Kidney epithelial cell (primary cell): ENCODE measurements around the gene CXCL17. TPM values are rescaled to one million over a fixed set of nuclear protein-coding genes. Genes with fewer than 3 reads are reported as not detected.

Source experiments
- DNase-seq: peaks from one replicate; pipeline ENCODE4 v3.0.0-alpha.2; 2010; ENCODE audit warnings: low read depth
- H3K27me3 ChIP-seq: 2 replicates; pipeline ENCODE4 v1.6.0; 2011; ENCODE audit warnings: low read length; ENCODE audit not compliant: control insufficient read depth, insufficient read depth
- H3K36me3 ChIP-seq: 2 replicates; pipeline ENCODE4 v1.5.1; 2011; ENCODE audit warnings: low read length; ENCODE audit not compliant: control insufficient read depth, insufficient read depth
- H3K4me3 ChIP-seq: 2 replicates; pipeline ENCODE4 v1.5.1; 2011; ENCODE audit warnings: low read depth, mild to moderate bottlenecking, control low read depth, low read length
- CTCF ChIP-seq: IDR thresholded peaks from 2 replicates; pipeline ENCODE4 v1.5.1; 2011; ENCODE audit warnings: mild to moderate bottlenecking, moderate library complexity, low read length, control low read depth, inconsistent platforms; ENCODE audit not compliant: insufficient read depth, poor library complexity, severe bottlenecking
- total RNA-seq: library from RNA; depleted of rRNA; stranded (reverse); fragments of >200 nt; gene quantifications from 2 replicates; pipeline ENCODE4 v1.2.3, GENCODE V29; 2015

CXCL17 gene
- total RNA-seq, 1 donor from 2014 or later: not detected

- Histone ChIP-seq H3K36me3 (no peaks in the 10 kb centered on the region), H3K27me3 (no peaks in the 10 kb centered on the region), H3K4me3 (no peak overlapping the region)
- TF ChIP-seq CTCF: no peak
- no peak for DNase-seq
Measured at GRCh38 chr19:42479736-42480135, 37.0 kb upstream of the CXCL17 start.

- no peak for TF ChIP-seq CTCF
- no peaks in the 10 kb centered on the region for H3K27me3 ChIP-seq
- no peaks in the 10 kb centered on the region for H3K36me3 ChIP-seq
- H3K4me3 ChIP-seq: no peak overlapping the region
- DNase-seq: no peak
Measured at GRCh38 chr19:42478765-42479311, 36.1 kb upstream of the CXCL17 start.

GRCh38 chr19:42477933-42478332, 35.2 kb upstream of the CXCL17 start:
- H3K27me3 ChIP-seq: no peaks in the 10 kb centered on the region
- H3K36me3 ChIP-seq: no peaks in the 10 kb centered on the region
- H3K4me3 ChIP-seq: no peak overlapping the region
- no peak for DNase-seq
- no peak for TF ChIP-seq CTCF

- H3K27me3 ChIP-seq: no peaks in the 10 kb centered on the region
- no peaks in the 10 kb centered on the region for H3K36me3 ChIP-seq
- DNase-seq: no peak
- TF ChIP-seq CTCF: no peak
- no peak overlapping the region for H3K4me3 ChIP-seq
Measured at GRCh38 chr19:42477117-42477516, 34.4 kb upstream of the CXCL17 start.

- H3K4me3 ChIP-seq: no peak overlapping the region
- DNase-seq: no peak
- H3K36me3 ChIP-seq: no peaks in the 10 kb centered on the region
- no peaks in the 10 kb centered on the region for H3K27me3 ChIP-seq
- TF ChIP-seq CTCF: no peak
Measured at GRCh38 chr19:42475366-42475765, 32.6 kb upstream of the CXCL17 start.

- Histone ChIP-seq H3K36me3 (no peaks in the 10 kb centered on the region), H3K27me3 (no peaks in the 10 kb centered on the region), H3K4me3 (no peak overlapping the region)
- TF ChIP-seq CTCF: no peak
- DNase-seq: no peak
Measured at GRCh38 chr19:42474743-42475142, 32.0 kb upstream of the CXCL17 start.
